Peyer's patch (tissue), 4 donors: ENCODE measurements around the gene DCST2.
A peak's percentile ranks its signal among the peaks of the same experiment; 100 is the strongest.

Experiments
- POLR2A ChIP-seq, 2 donors: fragments of 450-650 bp; IDR thresholded peaks; one replicate each; pipeline ENCODE4 v1.5.1; 2017; ENCODE audit warnings: antibody characterized with exemption in 2 of 2, mild to moderate bottlenecking in 2 of 2, moderate library complexity in 2 of 2
- TF ChIP-seq, protein P1 (sequence below), 6 experiments: fragments of 450-650 bp in 4 of 6; fragments of 200-600 bp in 2 of 6; sonication (generic) in 1 of 6; IDR thresholded peaks; one replicate each; pipeline ENCODE4 v1.5.1; 2017 to 2019; ENCODE audit warnings: antibody characterized with exemption in 6 of 6, mild to moderate bottlenecking in 3 of 6, moderate library complexity in 1 of 6

DNA sequence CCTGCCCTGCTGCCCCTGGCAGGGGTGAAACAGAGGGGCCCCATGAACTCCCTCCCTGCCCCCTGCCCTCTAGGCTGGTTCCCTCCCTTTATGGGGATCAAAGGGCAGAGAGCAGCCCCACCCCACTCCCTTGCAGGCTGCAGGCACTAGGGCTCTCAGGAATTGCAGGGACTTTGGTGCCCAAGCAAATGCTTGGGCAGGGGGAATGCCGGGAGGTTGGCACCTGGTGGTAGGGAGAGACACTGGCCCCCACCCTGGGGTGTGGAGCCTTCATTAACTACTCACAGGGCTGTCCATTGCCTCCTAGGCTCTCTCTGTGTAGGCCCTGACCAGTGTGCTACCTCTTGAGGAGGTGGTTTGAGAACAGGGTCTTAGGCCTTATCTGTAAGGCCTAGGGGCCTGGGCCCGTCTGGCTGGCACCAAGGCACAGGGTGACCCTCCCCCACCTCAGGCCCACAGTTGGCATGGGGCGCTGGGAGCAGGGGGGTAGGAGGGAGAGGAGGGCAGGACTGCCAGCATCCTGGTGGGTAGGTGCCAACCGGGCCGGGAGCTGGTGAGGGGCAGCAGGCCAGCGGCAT, 26.2 kb downstream of the DCST2 start:
- peak; percentile 83 to 92 for TF ChIP-seq POLR2A (IDR thresholded peaks at IDR 0.05)
- TF ChIP-seq, protein P1, sequence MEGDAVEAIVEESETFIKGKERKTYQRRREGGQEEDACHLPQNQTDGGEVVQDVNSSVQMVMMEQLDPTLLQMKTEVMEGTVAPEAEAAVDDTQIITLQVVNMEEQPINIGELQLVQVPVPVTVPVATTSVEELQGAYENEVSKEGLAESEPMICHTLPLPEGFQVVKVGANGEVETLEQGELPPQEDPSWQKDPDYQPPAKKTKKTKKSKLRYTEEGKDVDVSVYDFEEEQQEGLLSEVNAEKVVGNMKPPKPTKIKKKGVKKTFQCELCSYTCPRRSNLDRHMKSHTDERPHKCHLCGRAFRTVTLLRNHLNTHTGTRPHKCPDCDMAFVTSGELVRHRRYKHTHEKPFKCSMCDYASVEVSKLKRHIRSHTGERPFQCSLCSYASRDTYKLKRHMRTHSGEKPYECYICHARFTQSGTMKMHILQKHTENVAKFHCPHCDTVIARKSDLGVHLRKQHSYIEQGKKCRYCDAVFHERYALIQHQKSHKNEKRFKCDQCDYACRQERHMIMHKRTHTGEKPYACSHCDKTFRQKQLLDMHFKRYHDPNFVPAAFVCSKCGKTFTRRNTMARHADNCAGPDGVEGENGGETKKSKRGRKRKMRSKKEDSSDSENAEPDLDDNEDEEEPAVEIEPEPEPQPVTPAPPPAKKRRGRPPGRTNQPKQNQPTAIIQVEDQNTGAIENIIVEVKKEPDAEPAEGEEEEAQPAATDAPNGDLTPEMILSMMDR (IDR thresholded peaks at IDR 0.05): peak in 3 of 6 experiments; percentile 44 to 47 (median 45)
